GM21528 (cell line): ENCODE results near the gene BATF3.

Experiments
- ATAC-seq: cut with Tn5 transposase; IDR thresholded peaks from one replicate; pipeline ENCODE4 v1.9.1; 2021; ENCODE audit warnings: mild to moderate bottlenecking, moderate library complexity; ENCODE audit not compliant: unreplicated experiment, low FRiP score

BATF3 gene

GRCh38 chr1:212638492-212639151 lies 61.0 kb downstream of the BATF3 start:
- ATAC-seq, result no peak

- no peak for ATAC-seq
These were observed 61.7 kb downstream of the BATF3 start for GRCh38 chr1:212637902-212638301.
